ENCODE data around the gene CITED4.

Gene CITED4

DNA sequence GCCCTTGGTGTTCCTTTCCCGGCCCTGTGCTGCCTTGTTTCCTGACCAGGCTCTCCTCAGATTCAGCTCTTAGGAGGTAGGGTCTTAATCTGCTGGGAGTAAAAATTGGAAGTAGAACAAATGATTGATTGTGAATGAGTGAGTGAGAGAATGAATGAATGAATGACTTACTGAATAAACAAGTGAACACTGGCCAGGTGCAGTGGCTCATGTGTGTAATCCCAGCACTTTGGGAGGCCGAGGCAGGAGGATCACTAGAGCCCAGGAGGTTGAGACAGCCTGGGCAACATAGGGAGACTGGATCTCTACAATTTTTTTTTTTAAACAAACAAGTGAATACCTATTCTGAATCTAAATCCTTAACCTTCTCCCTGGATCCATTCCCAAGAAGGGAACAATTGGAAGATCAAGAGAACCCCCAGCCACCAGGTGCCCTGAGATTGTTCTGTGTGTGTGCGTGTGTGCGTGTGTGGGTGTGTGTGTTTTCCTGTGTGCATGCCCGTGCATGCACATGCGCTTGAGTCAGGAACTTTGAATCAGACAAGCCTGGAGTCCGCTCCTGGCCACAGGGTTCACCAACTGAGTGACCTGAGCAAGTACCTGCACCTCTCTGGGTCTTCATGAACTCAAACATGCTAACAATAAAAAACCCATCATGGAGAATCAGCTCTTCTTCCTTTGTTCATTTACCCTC lies 24.3 kb upstream of the CITED4 start:
- DNase-seq (ENCODE audit: low read depth), result no peak

- DNase-seq (ENCODE audit: low read depth), result no peak
Observed at GRCh38 chr1:40884055-40884795, 22.1 kb upstream of the CITED4 start.

DNA sequence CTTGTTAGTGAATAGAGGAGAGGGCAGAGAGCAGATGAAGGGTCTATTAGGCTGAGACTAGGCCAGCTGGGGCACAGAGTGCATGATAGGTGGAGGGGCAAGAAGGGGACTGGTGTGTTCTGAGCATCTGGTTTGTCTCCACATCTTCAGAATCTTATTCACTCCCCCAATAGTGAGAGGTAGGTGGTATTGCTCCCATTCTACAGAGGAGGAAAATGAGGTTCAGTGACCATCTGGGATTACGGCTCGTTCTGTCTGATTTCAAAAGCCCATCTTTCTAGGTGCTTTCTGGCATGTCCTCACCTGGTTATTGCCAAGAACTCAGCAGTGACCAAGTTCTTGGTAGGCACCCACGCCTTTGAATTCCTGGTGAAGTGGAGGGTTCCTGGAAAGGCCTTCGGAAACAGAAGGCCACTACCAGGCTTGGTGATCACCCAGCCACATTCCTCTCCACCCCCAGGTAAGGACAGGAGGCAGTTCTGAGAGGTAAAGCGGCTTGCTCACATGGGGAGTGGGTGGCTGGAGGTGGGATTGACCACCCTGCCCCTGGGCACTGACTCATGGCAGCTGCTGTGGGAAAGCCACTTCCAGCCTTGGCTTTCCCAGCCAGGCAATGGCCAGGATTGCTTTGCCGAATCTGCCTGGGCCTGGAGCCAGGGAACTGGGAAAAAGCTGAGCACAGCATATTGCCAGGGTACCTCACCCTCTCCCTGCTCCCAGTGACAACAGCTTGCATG lies 18.8 kb upstream of the CITED4 start:
- no peak for DNase-seq (ENCODE audit: low read depth)

- no peak for DNase-seq (ENCODE audit: low read depth)
Observed at GRCh38 chr1:40879482-40880175, 17.5 kb upstream of the CITED4 start.

GRCh38 chr1:40878906-40879305 lies 16.7 kb upstream of the CITED4 start:
- DNase-seq (ENCODE audit: low read depth), result no peak

- DNase-seq (ENCODE audit: low read depth), result no peak
Observed at GRCh38 chr1:40877698-40878097, 15.5 kb upstream of the CITED4 start.

GRCh38 chr1:40876891-40877290 lies 14.7 kb upstream of the CITED4 start:
- DNase-seq (ENCODE audit: low read depth), result no peak

DNA sequence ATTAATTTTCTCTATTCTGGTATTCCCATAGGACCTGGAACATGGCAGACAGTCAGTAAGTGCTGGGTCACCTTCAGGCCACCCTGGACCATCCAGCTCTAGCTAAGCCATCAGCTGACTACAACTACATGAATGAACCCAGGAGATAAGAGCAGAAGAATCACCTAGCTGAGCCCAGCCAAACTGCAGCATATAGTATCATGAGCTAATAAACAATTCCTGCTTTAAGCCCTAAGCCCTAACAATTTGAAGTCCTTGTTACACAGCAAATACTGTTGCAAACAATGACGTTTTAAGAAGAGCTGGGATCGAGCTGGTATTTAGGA lies 14.2 kb upstream of the CITED4 start:
- no peak for DNase-seq (ENCODE audit: low read depth)

DNA sequence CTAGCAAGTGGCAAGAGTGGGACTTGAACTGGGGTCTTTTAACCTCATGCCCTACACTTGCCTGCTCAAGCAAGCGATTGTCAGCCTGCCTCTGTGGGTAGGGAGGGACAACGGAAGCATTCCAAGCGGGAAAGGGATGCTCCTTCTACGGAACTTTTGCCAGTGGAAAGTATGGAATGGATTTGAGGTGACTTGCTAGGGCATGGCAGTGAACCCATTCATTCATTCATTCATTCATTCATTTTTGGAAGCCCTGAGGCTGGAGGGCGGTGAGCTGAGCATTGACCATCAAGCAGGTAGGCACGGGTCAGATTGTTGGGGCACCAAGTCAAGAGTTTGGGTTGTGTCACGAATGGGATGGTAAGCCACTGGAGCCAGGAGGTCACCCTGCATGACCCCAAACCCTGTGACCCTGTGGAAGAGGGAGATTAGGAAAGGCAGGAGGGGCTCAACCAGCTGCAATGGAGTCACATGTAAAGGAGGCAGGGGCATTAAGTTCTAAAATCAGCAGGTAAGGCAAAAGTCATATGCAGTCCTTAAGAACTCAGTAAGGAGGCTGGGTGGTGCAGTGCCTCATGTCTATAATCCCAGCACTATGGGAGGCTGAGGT lies 11.8 kb upstream of the CITED4 start:
- no peak for DNase-seq (ENCODE audit: low read depth)

GRCh38 chr1:40872276-40872675 lies 10.1 kb upstream of the CITED4 start:
- no peak for DNase-seq (ENCODE audit: low read depth)

- DNase-seq (ENCODE audit: low read depth), result no peak
Observed at GRCh38 chr1:40870135-40870728, 8.1 kb upstream of the CITED4 start.

GRCh38 chr1:40868051-40868723 lies 6.0 kb upstream of the CITED4 start:
- DNase-seq (ENCODE audit: low read depth), result no peak

GRCh38 chr1:40861224-40862003 lies 749 bp downstream of the CITED4 start:
- DNase-seq (ENCODE audit: low read depth), result no peak

GRCh38 chr1:40860706-40861223 lies 1.4 kb downstream of the CITED4 start:
- DNase-seq (ENCODE audit: low read depth), result no peak

GRCh38 chr1:40858856-40859416 lies 3.2 kb downstream of the CITED4 start:
- DNase-seq (ENCODE audit: low read depth), result no peak

DNA sequence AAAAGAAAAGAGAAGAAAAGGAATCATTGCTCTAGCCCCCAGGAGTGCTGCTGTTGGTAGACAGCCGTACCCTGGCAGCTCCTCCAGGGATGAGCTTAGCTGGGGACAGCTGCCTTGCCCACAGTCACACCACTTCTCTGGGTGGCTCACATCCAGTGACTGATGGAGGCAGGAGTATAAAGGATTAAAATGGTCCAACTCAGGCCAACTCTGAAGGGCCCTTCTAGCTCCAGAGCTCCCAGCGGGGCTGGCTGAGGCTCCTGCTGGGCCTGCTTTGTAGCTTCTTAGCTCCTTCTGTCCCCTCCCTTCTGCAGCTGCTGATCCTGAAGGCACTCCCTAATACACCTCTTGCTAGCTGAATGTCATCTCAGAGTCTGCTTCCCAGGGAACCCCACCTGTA lies 4.4 kb downstream of the CITED4 start:
- no peak for DNase-seq (ENCODE audit: low read depth)

- no peak for DNase-seq (ENCODE audit: low read depth)
Observed at GRCh38 chr1:40856656-40857302, 5.4 kb downstream of the CITED4 start.

GRCh38 chr1:40856116-40856515 lies 6.0 kb downstream of the CITED4 start:
- DNase-seq (ENCODE audit: low read depth), result no peak

GRCh38 chr1:40855513-40855912 lies 6.7 kb downstream of the CITED4 start:
- DNase-seq (ENCODE audit: low read depth), result no peak

- DNase-seq (ENCODE audit: low read depth), result no peak
Observed at GRCh38 chr1:40853885-40854170, 8.3 kb downstream of the CITED4 start.

Measured in stimulated activated CD8-positive, alpha-beta memory T cell treated with anti-CD3 and anti-CD28 coated beads, Interleukin-15, amount 100 ng/mL, for 1 hour (primary cell).